WTC11 (cell line): Measurements from ENCODE around the gene MEFV. TPM values are rescaled to one million over a fixed set of nuclear protein-coding genes. Genes with fewer than 3 reads are reported as not detected.

Source experiments
- ATAC-seq: fragments of 200-7000 bp; cut with Tn5 transposase; 2 replicates; pipeline ENCODE4 v1.10.0; 2021; ENCODE audit warnings: mild to moderate bottlenecking, moderate library complexity
- CTCF ChIA-PET: fragments of 300-600 bp; sonication (Branson Sonifier 250); formaldehyde crosslinking; loops from one replicate; lab custom pipeline; 2021; ENCODE audit warnings: antibody characterized with exemption; lab: Charles Lee
- POLR2A ChIA-PET: fragments of 350-600 bp; sonication (Branson Sonifier 250); formaldehyde crosslinking; loops from one replicate; lab custom pipeline; 2021; ENCODE audit warnings: antibody characterized with exemption; lab: Charles Lee
- DNase-seq: peaks from one replicate; pipeline ENCODE4 v3.0.0; 2021; ENCODE audit warnings: low spot score
- H3K27ac Mint-ChIP-seq: 2 replicates; pipeline ENCODE4 v1.8.0; 2021; ENCODE audit warnings: mixed read lengths
- H3K27me3 Mint-ChIP-seq: 2 replicates; pipeline ENCODE4 v1.8.0; 2021; ENCODE audit warnings: low read depth, mild to moderate bottlenecking, moderate library complexity, mixed read lengths
- H3K36me3 Mint-ChIP-seq: 2 replicates; pipeline ENCODE4 v1.8.0; 2021; ENCODE audit warnings: mixed read lengths
- H3K4me1 Mint-ChIP-seq: 2 replicates; pipeline ENCODE4 v1.8.0; 2022; ENCODE audit warnings: mixed read lengths
- H3K4me3 Mint-ChIP-seq: 2 replicates; pipeline ENCODE4 v1.8.0; 2021; ENCODE audit warnings: mild to moderate bottlenecking, moderate library complexity, mixed read lengths
- H3K9me3 Mint-ChIP-seq: 2 replicates; pipeline ENCODE4 v1.8.0; 2021; ENCODE audit warnings: mixed read lengths
- ATF3 ChIP-seq: sonication (generic); formaldehyde crosslinking; conservative IDR thresholded peaks from 2 replicates; pipeline ENCODE4 v1.8.1; 2022; ENCODE audit warnings: mild to moderate bottlenecking, missing genetic modification reagents
- E2F4 ChIP-seq: sonication (generic); formaldehyde crosslinking; IDR thresholded peaks from 2 replicates; pipeline ENCODE4 v1.8.1; 2022; ENCODE audit warnings: low read depth, mild to moderate bottlenecking, moderate library complexity, missing genetic modification reagents, borderline replicate concordance
- EMX1 ChIP-seq: fragments of 250-450 bp; sonication (Bioruptor Pico); IDR thresholded peaks from 2 replicates; pipeline ENCODE4 v1.8.0; 2021; ENCODE audit warnings: mild to moderate bottlenecking
- HMGA2 ChIP-seq: fragments of 250-450 bp; sonication (Bioruptor Pico); IDR thresholded peaks from 2 replicates; pipeline ENCODE4 v1.4.0; 2021; ENCODE audit warnings: mild to moderate bottlenecking, moderate library complexity
- IRF2 ChIP-seq: sonication (generic); formaldehyde crosslinking; IDR thresholded peaks from 2 replicates; pipeline ENCODE4 v1.8.0; 2022; ENCODE audit warnings: low read depth, missing genetic modification reagents, borderline replicate concordance
- JUN ChIP-seq: sonication (generic); formaldehyde crosslinking; IDR thresholded peaks from 2 replicates; pipeline ENCODE4 v1.8.0; 2023; ENCODE audit warnings: mild to moderate bottlenecking, missing genetic modification reagents
- MXD4 ChIP-seq: fragments of 250-450 bp; sonication (Bioruptor Pico); IDR thresholded peaks from 2 replicates; pipeline ENCODE4 v1.8.0; 2021; ENCODE audit warnings: mild to moderate bottlenecking, moderate library complexity, borderline replicate concordance
- NFE2L1 ChIP-seq: sonication (generic); formaldehyde crosslinking; IDR thresholded peaks from 2 replicates; pipeline ENCODE4 v1.8.1; 2023; ENCODE audit warnings: missing genetic modification reagents
- NR1H2 ChIP-seq: sonication (generic); formaldehyde crosslinking; IDR thresholded peaks from 2 replicates; pipeline ENCODE4 v1.9.0; 2021; ENCODE audit warnings: mild to moderate bottlenecking, moderate library complexity, missing genetic modification reagents
- NR2C2 ChIP-seq: sonication (generic); formaldehyde crosslinking; IDR thresholded peaks from 2 replicates; pipeline ENCODE4 v1.8.0; 2022; ENCODE audit warnings: mild to moderate bottlenecking, missing genetic modification reagents
- PRDM15 ChIP-seq: sonication (generic); formaldehyde crosslinking; IDR thresholded peaks from 2 replicates; pipeline ENCODE4 v1.8.0; 2022; ENCODE audit warnings: missing genetic modification reagents
- RELA ChIP-seq: sonication (generic); formaldehyde crosslinking; IDR thresholded peaks from 2 replicates; pipeline ENCODE4 v1.8.1; 2022; ENCODE audit warnings: missing genetic modification reagents, mild to moderate bottlenecking, borderline replicate concordance
- SMAD3 ChIP-seq: sonication (generic); formaldehyde crosslinking; IDR thresholded peaks from 2 replicates; pipeline ENCODE4 v1.8.0; 2022; ENCODE audit warnings: missing genetic modification reagents, mild to moderate bottlenecking, borderline replicate concordance
- TCF7 ChIP-seq: sonication (generic); formaldehyde crosslinking; IDR thresholded peaks from 2 replicates; pipeline ENCODE4 v1.8.0; 2022; ENCODE audit warnings: mild to moderate bottlenecking, low read depth, missing genetic modification reagents, moderate library complexity
- TEAD1 ChIP-seq: sonication (generic); formaldehyde crosslinking; IDR thresholded peaks from 2 replicates; pipeline ENCODE4 v1.8.0; 2022; ENCODE audit warnings: mild to moderate bottlenecking, missing genetic modification reagents
- USF1 ChIP-seq: sonication (generic); formaldehyde crosslinking; IDR thresholded peaks from 2 replicates; pipeline ENCODE4 v1.8.0; 2022; ENCODE audit warnings: mild to moderate bottlenecking, missing genetic modification reagents
- USF2 ChIP-seq: sonication (generic); formaldehyde crosslinking; IDR thresholded peaks from 2 replicates; pipeline ENCODE4 v1.8.1; 2023; ENCODE audit warnings: mild to moderate bottlenecking, missing genetic modification reagents, moderate library complexity
- ZBTB21 ChIP-seq: sonication (generic); formaldehyde crosslinking; IDR thresholded peaks from 2 replicates; pipeline ENCODE4 v1.8.1; 2023; ENCODE audit warnings: mild to moderate bottlenecking, missing genetic modification reagents, borderline replicate concordance
- ZMAT4 ChIP-seq: fragments of 250-450 bp; sonication (Bioruptor Pico); IDR thresholded peaks from 2 replicates; pipeline ENCODE4 v1.9.0; 2021; ENCODE audit warnings: mild to moderate bottlenecking
- ZNF138 ChIP-seq: sonication (generic); formaldehyde crosslinking; conservative IDR thresholded peaks from 2 replicates; pipeline ENCODE4 v1.8.1; 2022; ENCODE audit warnings: mild to moderate bottlenecking, moderate library complexity, missing genetic modification reagents
- ZNF263 ChIP-seq: sonication (generic); formaldehyde crosslinking; IDR thresholded peaks from 2 replicates; pipeline ENCODE4 v1.8.1; 2022; ENCODE audit warnings: low read depth, mild to moderate bottlenecking, moderate library complexity, missing genetic modification reagents
- ZNF425 ChIP-seq: fragments of 250-450 bp; sonication (Bioruptor Pico); conservative IDR thresholded peaks from 2 replicates; pipeline ENCODE4 v1.9.0; 2021; ENCODE audit warnings: mild to moderate bottlenecking
- ZNF671 ChIP-seq: fragments of 250-450 bp; sonication (Bioruptor Pico); IDR thresholded peaks from 2 replicates; pipeline ENCODE4 v1.8.0; 2021; ENCODE audit warnings: mild to moderate bottlenecking
- total RNA-seq: library from RNA; stranded (reverse); gene quantifications from 3 replicates; pipeline ENCODE4 v1.2.3, GENCODE V29; 2021

Gene MEFV
- total RNA-seq, 1 experiment from 2014 or later: 0.09 TPM

GRCh38 chr16:3194792-3195191 lies 61.6 kb downstream of the MEFV start:
- TF ChIP-seq EMX1 (CRISPR knock-in tag): no peak
- no peak for TF ChIP-seq ZBTB21 (CRISPR knock-in tag)
- no peak for TF ChIP-seq MXD4 (CRISPR knock-in tag)
- no peak for TF ChIP-seq ZNF263
- TF ChIP-seq ATF3: no peak
- TF ChIP-seq E2F4 (CRISPR knock-in tag): no peak
- no peak for TF ChIP-seq NFE2L1 (CRISPR knock-in tag)
- peaks cover 81% of the 10 kb centered on the region for H3K27me3 Mint-ChIP-seq
- H3K4me1 Mint-ChIP-seq: peaks cover 10% of the 10 kb centered on the region
- no peak for ATAC-seq
- ChIA-PET CTCF (no interaction called here), POLR2A (no interaction called here)
- no peak overlapping the region for H3K27ac Mint-ChIP-seq
- no peak for DNase-seq
- H3K9me3 Mint-ChIP-seq: no peaks in the 10 kb centered on the region; the same call in 1 of the 2 replicates
- H3K4me3 Mint-ChIP-seq: no peak overlapping the region
- H3K36me3 Mint-ChIP-seq: no peaks in the 10 kb centered on the region

- Mint-ChIP-seq H3K9me3 (no peaks in the 10 kb centered on the region; the same call in 1 of the 2 replicates), H3K27ac (no peak overlapping the region), H3K4me3 (peak overlapping the region; percentile 34; the same call in 1 of the 2 replicates), H3K36me3 (no peaks in the 10 kb centered on the region), H3K27me3 (peaks cover 85% of the 10 kb centered on the region), H3K4me1 (peaks cover 12% of the 10 kb centered on the region)
- ChIA-PET POLR2A (no interaction called here), CTCF (interaction anchor here (0.5 kb wide), 1 partner anchor 63 kb away, joined by 4 read pairs; no protein-coding TSS in a partner anchor)
- TF ChIP-seq ZNF671 (CRISPR knock-in tag) (no peak), ZNF138 (no peak), USF1 (CRISPR knock-in tag) (no peak), ATF3 (no peak), TEAD1 (CRISPR knock-in tag) (no peak), NR1H2 (no peak), ZNF425 (CRISPR knock-in tag) (no peak), USF2 (CRISPR knock-in tag) (no peak), JUN (CRISPR knock-in tag) (no peak), HMGA2 (CRISPR knock-in tag) (no peak), TCF7 (CRISPR knock-in tag) (no peak), IRF2 (CRISPR knock-in tag) (no peak), RELA (CRISPR knock-in tag) (no peak), SMAD3 (CRISPR knock-in tag) (no peak), PRDM15 (CRISPR knock-in tag) (no peak), ZMAT4 (no peak), NR2C2 (CRISPR knock-in tag) (no peak)
- ATAC-seq (no peak), DNase-seq (no peak)
Observed at GRCh38 chr16:3193221-3194212, 62.9 kb downstream of the MEFV start.
